GM21526 (cell line): ENCODE results near the gene VWA2.
"Not testable (repeated sequence)": the region's sequence is repeated elsewhere in the genome, so short reads cannot be mapped to it uniquely, and the experiment has no call there.

ENCODE experiments used
- ATAC-seq: cut with Tn5 transposase; IDR thresholded peaks from one replicate; pipeline ENCODE4 v1.9.1; 2021; ENCODE audit warnings: moderate library complexity; ENCODE audit not compliant: unreplicated experiment, low FRiP score

Gene VWA2

GRCh38 chr10:114313866-114314265, 74.8 kb downstream of the VWA2 start:
- ATAC-seq, result no peak

- no peak for ATAC-seq
These were observed 76.7 kb downstream of the VWA2 start for GRCh38 chr10:114315566-114316420.

GRCh38 chr10:114316744-114317143, 77.7 kb downstream of the VWA2 start:
- no peak for ATAC-seq

- ATAC-seq, result no peak
These were observed 80.6 kb downstream of the VWA2 start for GRCh38 chr10:114319406-114320248.

DNA sequence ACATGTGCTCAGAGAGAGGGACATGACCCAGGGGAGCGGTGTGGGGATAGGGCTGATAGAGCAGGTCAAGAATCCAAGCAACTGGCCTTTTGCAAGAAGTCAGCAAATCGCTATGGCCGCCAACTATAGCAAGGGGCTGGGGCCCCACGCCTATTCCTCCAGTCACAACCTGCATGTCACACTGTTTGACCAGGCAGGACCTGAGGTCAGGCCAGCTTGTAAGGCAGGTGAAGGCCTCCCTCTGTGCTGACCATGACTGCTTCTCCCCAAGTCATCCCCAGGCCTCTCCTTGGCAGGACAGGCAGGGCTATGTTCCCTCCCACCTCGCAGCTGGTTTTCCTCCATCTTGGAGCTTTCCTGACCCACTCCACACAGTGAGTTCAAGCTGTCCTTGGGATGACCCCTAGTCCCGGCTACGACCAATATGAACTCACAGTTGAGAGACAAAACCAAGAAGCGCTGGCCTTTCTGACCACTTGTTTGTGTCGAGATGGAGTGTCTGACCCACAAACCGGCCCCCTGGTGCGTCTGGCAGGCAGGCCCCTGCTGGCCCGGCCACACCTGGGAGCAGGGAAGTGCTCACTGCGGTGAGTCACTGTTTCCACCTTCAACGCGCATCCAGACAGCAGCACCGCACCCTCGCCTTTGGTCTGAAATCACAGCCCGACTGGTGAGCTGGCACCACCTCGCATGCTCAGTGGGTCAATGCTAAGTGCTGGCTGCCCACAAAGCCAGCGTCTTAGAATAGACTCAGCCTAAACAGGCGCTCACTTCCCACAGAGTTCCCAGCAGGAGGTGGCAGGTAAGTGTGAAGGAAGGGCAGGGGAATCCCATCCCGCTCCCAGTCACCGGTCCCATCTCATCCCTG, 81.4 kb downstream of the VWA2 start:
- no peak for ATAC-seq

- no peak for ATAC-seq
These were observed 83.3 kb downstream of the VWA2 start for GRCh38 chr10:114322344-114322743.

- ATAC-seq, result no peak
These were observed 84.0 kb downstream of the VWA2 start for GRCh38 chr10:114323023-114323422.

- no peak for ATAC-seq
These were observed 87.7 kb downstream of the VWA2 start for GRCh38 chr10:114326795-114327194.

DNA sequence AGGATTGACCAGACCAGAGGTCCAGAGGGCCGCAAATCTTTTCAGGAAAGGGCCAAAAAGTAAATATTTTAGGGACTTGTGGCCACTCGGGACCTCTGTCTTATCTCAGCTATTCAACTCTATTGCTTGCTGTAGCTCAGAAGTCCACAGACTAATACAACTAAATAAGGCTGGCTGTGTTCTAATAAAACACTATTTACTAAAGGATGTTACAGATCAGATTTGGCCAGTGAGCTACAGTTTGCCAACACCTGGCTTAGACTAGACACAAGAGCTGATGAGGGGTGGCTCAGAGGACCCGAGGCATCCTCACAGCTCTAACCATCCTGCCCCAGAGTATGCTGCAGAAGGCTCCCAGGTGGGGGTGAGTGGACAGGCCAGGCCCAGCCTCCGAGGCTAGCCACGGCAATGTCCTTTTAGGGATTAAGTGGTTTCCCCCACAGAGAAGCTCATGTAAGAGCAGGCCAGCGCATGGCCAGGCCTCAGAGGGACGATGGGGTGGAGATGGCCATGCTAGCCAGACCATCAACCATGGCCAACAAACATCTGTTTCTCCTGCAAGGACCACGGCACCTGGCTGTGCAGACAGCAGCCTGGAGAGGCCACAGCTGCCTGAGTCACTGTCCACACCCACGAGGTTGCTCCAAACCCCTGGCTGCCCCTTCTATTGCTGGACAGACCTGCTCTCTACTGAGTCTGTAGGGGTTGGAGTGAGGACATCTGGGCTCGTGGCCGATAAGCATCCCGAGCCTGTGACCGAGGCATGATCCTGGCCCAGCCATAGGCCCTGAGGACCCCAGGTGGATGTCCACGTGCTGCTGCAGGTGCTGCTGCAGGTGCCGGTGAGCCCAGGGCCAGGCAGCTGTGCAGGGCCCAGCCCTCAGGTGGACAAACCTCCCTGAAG, 88.7 kb downstream of the VWA2 start:
- ATAC-seq, result no peak

GRCh38 chr10:114328441-114328812, 89.4 kb downstream of the VWA2 start:
- no peak for ATAC-seq

GRCh38 chr10:114328874-114329273, 89.8 kb downstream of the VWA2 start:
- no peak for ATAC-seq

GRCh38 chr10:114329634-114330365, 90.7 kb downstream of the VWA2 start:
- no peak for ATAC-seq

DNA sequence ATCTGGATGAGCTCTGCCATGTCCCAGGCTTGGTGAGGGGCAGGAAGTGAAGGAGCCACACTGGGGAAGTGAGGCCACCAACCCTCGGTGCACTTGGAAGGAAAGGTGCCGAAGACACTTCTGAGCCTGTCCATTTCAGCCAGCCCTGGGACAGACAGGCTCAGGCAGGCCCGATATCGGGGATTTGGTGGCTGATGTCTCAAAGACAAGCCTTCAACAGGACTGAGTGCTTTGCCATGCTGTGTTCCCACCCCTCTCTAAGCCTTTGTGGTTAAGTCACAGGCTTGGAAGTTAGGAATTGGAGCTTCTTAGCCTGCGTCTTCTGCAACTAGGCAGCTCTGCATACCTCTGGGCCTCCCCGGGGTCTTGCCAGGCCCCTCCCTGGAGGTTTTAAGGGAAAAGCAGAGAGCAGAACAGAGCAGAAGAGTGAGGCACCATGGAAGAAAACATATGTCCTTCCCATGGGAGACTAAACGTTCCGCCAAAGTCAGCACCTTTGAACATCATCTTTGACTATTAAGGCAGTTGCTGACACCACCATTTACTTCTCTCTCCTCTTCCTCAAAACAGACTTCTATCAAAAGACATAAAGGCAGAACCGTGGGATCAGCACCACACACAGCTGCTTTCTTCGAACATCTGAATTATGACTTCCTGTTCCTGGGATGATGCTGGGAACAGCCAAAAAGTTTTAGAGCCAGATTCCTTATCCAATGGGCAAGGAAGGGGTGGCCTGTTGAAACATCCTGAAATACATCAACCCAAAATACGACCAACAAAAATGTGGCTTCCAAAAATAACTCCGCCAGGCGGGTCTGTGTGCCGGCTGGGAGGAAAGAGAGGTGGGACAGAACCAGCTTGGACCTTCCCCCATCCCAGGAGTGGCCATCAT, 93.5 kb downstream of the VWA2 start:
- ATAC-seq, result no peak

DNA sequence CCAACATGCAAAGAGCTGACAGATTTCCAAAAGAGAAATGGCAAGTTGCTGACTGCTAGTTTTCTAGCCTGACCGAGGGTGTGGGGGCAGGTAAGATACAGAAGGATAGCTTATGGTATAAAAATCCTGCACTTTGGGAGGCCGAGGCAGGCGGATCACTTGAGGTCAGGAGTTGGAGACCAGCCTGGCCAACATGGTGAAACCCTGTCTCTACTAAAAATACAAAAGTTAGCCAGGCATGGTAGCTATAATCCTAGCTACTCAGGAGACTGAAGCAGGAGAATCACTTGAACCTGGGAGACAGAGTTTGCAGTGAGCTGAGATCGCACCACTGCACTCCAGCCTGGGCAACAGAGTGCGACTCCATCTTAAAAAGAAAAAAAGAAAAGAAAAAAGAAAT, 94.4 kb downstream of the VWA2 start:
- ATAC-seq, result not testable (repeated sequence)

DNA sequence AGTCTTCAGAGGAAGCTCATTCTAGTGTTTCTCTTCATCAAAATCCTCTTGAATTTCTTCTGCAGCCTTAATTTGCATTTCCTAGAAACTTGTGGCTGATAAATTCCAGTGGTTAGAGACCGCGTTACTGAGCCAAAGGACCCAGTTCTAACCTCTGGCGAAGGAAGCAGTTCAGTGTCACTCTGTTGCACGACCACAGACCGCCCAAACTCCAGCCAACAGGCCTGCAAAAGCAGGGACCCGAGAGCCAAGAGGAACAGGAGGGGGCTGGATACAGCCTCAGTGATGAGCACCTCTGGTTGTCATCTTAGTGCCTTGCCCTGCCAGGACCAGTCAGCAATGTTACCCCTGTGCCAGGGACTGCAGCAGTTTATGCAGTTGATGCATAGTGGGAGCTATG, 95.2 kb downstream of the VWA2 start:
- ATAC-seq, result no peak

- no peak for ATAC-seq
These were observed 96.6 kb downstream of the VWA2 start for GRCh38 chr10:114335614-114336013.

DNA sequence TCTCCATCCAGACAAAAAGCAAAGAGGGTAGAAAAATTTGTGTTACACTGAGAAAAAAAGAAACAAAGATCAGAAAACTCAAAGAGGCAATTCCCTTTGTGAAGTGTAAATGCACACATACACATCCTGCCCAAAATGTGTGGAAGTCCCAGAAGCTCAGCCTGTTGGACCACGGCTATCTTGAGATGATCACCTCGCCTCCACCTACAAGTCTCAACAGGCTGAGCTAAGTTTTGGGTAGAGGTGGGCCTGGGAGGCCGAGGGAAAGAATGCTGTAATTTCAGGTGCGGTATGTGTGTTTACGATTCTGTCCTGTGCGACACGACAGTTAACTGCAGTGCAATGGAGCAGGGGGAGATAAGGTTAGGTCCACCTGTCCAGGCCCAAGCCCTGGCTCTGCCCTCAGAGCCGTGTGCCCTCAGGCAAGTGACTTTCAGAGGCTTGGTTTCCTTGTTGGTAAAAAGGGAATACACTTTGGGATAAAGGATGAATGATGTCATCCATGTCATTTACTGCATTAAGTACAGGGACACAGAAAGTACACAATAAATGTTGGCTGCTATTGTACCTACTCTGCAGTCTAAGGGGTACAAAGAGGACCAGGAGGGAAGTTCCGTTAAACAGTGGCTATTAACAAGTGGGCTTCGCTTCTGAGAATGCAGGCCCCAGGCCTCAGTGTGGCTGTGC, 97.9 kb downstream of the VWA2 start:
- ATAC-seq, result no peak
